GM23338 (cell line): ENCODE results near the gene WDR11.

Experiments
- CREB1 ChIP-seq: fragments of 250-450 bp; sonication (Bioruptor Pico); IDR thresholded peaks from 2 replicates; pipeline ENCODE4 v1.5.0; 2020; ENCODE audit warnings: low read depth, mild to moderate bottlenecking, moderate library complexity
- CTCF ChIP-seq, 2 experiments: fragments of 200-600 bp in 1 of 2; sonication (generic) in 1 of 2; conservative IDR thresholded peaks; 2 replicates each; pipeline versions ENCODE4 v1.5.1 to v1.6.1; 2016 to 2017; ENCODE audit warnings: antibody characterized with exemption in 2 of 2, low read depth in 2 of 2, mild to moderate bottlenecking in 2 of 2, moderate library complexity in 1 of 2
- ETS1 ChIP-seq: IDR thresholded peaks from 2 replicates; pipeline ENCODE4 v1.6.1; 2016; ENCODE audit warnings: antibody characterized with exemption
- EZH2 ChIP-seq: fragments of 200-600 bp; sonication (generic); IDR thresholded peaks from one replicate; pipeline ENCODE4 v1.8.0; 2017; ENCODE audit warnings: antibody characterized with exemption, mild to moderate bottlenecking, low read depth; ENCODE audit not compliant: unreplicated experiment
- EZH2phosphoT487 ChIP-seq: fragments of 200-600 bp; sonication (generic); IDR thresholded peaks from one replicate; pipeline ENCODE4 v1.8.1; 2018; ENCODE audit warnings: antibody characterized with exemption; ENCODE audit not compliant: unreplicated experiment
- JUNB ChIP-seq: IDR thresholded peaks from one replicate; pipeline ENCODE4 v1.6.1; 2016; ENCODE audit warnings: antibody characterized with exemption; ENCODE audit not compliant: unreplicated experiment
- POLR2AphosphoS5 ChIP-seq: IDR thresholded peaks from 2 replicates; pipeline ENCODE4 v1.6.1; 2016; ENCODE audit warnings: antibody characterized with exemption, low read depth
- REST ChIP-seq: IDR thresholded peaks from one replicate; pipeline ENCODE4 v1.6.1; 2018; ENCODE audit warnings: antibody characterized with exemption; ENCODE audit not compliant: unreplicated experiment
- STAT1 ChIP-seq: IDR thresholded peaks from one replicate; pipeline ENCODE4 v1.6.1; 2016; ENCODE audit warnings: antibody characterized with exemption; ENCODE audit not compliant: unreplicated experiment

- TF ChIP-seq CTCF (conservative IDR thresholded peaks at IDR 0.05; ENCODE audit: low read depth in 2 of 2) (no peak), EZH2phosphoT487 (no peak), JUNB (no peak), POLR2AphosphoS5 (no peak), REST (no peak), EZH2 (no peak), ETS1 (no peak), STAT1 (no peak), CREB1 (CRISPR knock-in tag) (no peak)
Observed at GRCh38 chr10:120823266-120823665, 27.9 kb upstream of the WDR11 start.
